K562 (cell line): ENCODE measurements around the gene PPT2. TPM values are rescaled to one million over a fixed set of nuclear protein-coding genes. Genes with fewer than 3 reads are reported as not detected.
A peak's percentile ranks its signal among the peaks of the same experiment; 100 is the strongest.

ENCODE experiments used
- ATF6 ChIP-seq: sonication (generic); formaldehyde crosslinking; IDR thresholded peaks from 2 replicates; pipeline ENCODE4 v1.4.0; 2020; ENCODE audit warnings: mild to moderate bottlenecking, missing genetic modification reagents
- OTX1 ChIP-seq: fragments of 450-650 bp; formaldehyde crosslinking; IDR thresholded peaks from 2 replicates; pipeline ENCODE4 v1.4.0; 2022; ENCODE audit warnings: mild to moderate bottlenecking
- PHF21A ChIP-seq: fragments of 450-650 bp; IDR thresholded peaks from 2 replicates; pipeline ENCODE4 v1.6.1; 2017; ENCODE audit warnings: low read depth, borderline replicate concordance
- ZNF740 ChIP-seq, 3 experiments: fragments of 200-800 bp in 1 of 3; sonication (Bioruptor generic) in 1 of 3; sonication (generic) in 1 of 3; formaldehyde crosslinking in 1 of 3; IDR thresholded peaks; 2 replicates each; pipeline versions ENCODE4 v1.6.1 to v1.8.0; 2016 to 2022; ENCODE audit warnings: mild to moderate bottlenecking in 2 of 3, missing compliant biosample characterization in 2 of 3, missing genetic modification characterization in 2 of 3, missing genetic modification reagents in 1 of 3
- polyA plus RNA-seq, 8 experiments: library from polyadenylated mRNA; depleted of rRNA in 4 of 8; stranded (reverse) in 5 of 8; unstranded in 3 of 8; fragments of >200 nt; fragmentation: Nextera tagmentation in 2 of 8; fragmentation: Illumina TruSeq in 1 of 8; extraction: Ambion mirVana in 2 of 8; extraction: Trizol in 1 of 8; gene quantifications; 2 replicates each; pipeline versions ENCODE4 v1.2.1 to v1.2.3, GENCODE V29; 2011 to 2014; ENCODE audit warnings: inconsistent platforms in 1 of 8, missing spikeins in 1 of 8
- total RNA-seq, 7 experiments: library from RNA; depleted of rRNA in 6 of 7; stranded (reverse); fragments of >200 nt in 6 of 7; fragmentation: Illumina TruSeq in 2 of 7; extraction: Trizol in 2 of 7; gene quantifications; 2 replicates each; pipeline versions ENCODE4 v1.2.1 to v1.2.3, GENCODE V29; 2011 to 2021; ENCODE audit warnings: low replicate concordance in 1 of 7

Gene PPT2
- total and polyA plus RNA-seq, 9 of the 15 experiments (the other 6 are each of a cell fraction or from before 2014, with no cell fraction given): 27.4 to 98.8 (median 69.9) TPM

- TF ChIP-seq ZNF740 (CRISPR knock-in tag; IDR thresholded peaks at IDR 0.05) (peak; percentile 19; the same call in 1 of the 2 replicates), ZNF740 (tag; IDR thresholded peaks at IDR 0.05) (no peak), OTX1 (CRISPR knock-in tag) (no peak), ATF6 (CRISPR knock-in tag) (peak; percentile 80; the same call in 1 of the 2 replicates), PHF21A (peak; percentile 71; the same call in 1 of the 2 replicates)
These were observed 24.9 kb downstream of the PPT2 start (continued) for GRCh38 chr6:32178547-32179440.
